ENCODE results near the gene DNAJC1.

DNA sequence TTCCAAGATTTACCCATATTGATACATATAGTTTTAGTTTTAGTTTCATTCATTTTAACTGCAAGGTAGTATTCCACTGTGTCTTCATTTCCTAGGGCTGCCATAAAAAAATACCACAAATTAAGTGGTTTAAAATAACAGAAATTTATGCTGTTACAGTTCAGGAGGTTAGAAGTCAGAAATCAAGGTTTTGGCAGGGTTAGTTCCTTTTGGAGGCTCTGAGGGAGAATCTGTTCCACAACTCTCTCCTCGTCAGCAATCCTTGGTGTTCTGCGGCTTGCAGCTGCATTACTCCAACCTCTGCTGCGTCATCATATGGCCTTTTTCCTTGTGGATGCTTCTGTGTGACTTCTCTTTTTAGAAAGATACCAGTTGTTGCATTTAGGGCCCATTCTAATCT is 176.2 kb downstream of the DNAJC1 start:
- TF ChIP-seq, protein P1, sequence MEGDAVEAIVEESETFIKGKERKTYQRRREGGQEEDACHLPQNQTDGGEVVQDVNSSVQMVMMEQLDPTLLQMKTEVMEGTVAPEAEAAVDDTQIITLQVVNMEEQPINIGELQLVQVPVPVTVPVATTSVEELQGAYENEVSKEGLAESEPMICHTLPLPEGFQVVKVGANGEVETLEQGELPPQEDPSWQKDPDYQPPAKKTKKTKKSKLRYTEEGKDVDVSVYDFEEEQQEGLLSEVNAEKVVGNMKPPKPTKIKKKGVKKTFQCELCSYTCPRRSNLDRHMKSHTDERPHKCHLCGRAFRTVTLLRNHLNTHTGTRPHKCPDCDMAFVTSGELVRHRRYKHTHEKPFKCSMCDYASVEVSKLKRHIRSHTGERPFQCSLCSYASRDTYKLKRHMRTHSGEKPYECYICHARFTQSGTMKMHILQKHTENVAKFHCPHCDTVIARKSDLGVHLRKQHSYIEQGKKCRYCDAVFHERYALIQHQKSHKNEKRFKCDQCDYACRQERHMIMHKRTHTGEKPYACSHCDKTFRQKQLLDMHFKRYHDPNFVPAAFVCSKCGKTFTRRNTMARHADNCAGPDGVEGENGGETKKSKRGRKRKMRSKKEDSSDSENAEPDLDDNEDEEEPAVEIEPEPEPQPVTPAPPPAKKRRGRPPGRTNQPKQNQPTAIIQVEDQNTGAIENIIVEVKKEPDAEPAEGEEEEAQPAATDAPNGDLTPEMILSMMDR (IDR thresholded peaks at IDR 0.05), result no peak
- TF ChIP-seq POLR2A (IDR thresholded peaks at IDR 0.05), result no peak
